Bronchial epithelial cell (primary cell): ENCODE data around the gene GYPE. TPM values are rescaled to one million over a fixed set of nuclear protein-coding genes. Genes with fewer than 3 reads are reported as not detected.
"Not testable (repeated sequence)": the region's sequence is repeated elsewhere in the genome, so short reads cannot be mapped to it uniquely, and the experiment has no call there.

Experiments used
- DNase-seq: peaks from one replicate; pipeline ENCODE4 v3.0.0-alpha.2; 2010; ENCODE audit warnings: low read depth
- FAIRE-seq: peaks from 2 replicates; lab custom pipeline; 2011; peaks lifted over from hg19 to GRCh38; lab: Jason Lieb, UNC
- H3K27me3 ChIP-seq: 2 replicates; pipeline ENCODE4 v1.5.1; 2011; ENCODE audit warnings: low read length; ENCODE audit not compliant: control insufficient read depth, insufficient read depth
- H3K36me3 ChIP-seq: 2 replicates; pipeline ENCODE4 v1.5.1; 2011; ENCODE audit warnings: low read length; ENCODE audit not compliant: control insufficient read depth, insufficient read depth
- H3K4me3 ChIP-seq: 2 replicates; pipeline ENCODE4 v1.5.1; 2011; ENCODE audit warnings: mild to moderate bottlenecking, low read depth, low read length, control low read depth
- total RNA-seq: library from RNA; depleted of rRNA; stranded (reverse); fragments of >200 nt; gene quantifications from 2 replicates; pipeline ENCODE4 v1.2.1, GENCODE V29; 2014

GYPE gene
- total RNA-seq, 1 donor from 2014 or later = not detected

- not testable (repeated sequence) for FAIRE-seq, DNase-seq, H3K4me3 ChIP-seq, H3K27me3 ChIP-seq, H3K36me3 ChIP-seq
Observed at GRCh38 chr4:143829239-143829620, 76.1 kb downstream of the GYPE start.

Other genes starting within 250 kb of the GYPE start
- gene FREM3, start 204.9 kb downstream of the GYPE start, total RNA-seq = not detected in 2 replicates
- not detected in 2 replicates for gene GYPB, start 113.8 kb upstream of the GYPE start, total RNA-seq
- gene GYPA, start 235.2 kb upstream of the GYPE start, total RNA-seq = not detected in 2 replicates